H9 (cell line): ENCODE results near the gene C11orf91. TPM values are rescaled to one million over a fixed set of nuclear protein-coding genes. Genes with fewer than 3 reads are reported as not detected.

Experiments
- DNase-seq: peaks from one replicate; pipeline ENCODE4 v3.0.0-alpha.2; 2017
- H2AFZ ChIP-seq: one replicate; pipeline ENCODE4 v1.6.1; 2013; ENCODE audit warnings: mild to moderate bottlenecking, low read length, control low read depth, moderate library complexity
- H2AK5ac ChIP-seq: 2 replicates; pipeline ENCODE4 v1.6.1; 2013; ENCODE audit warnings: low read length, control low read depth, mixed read lengths; ENCODE audit not compliant: insufficient read length
- H2BK120ac ChIP-seq: one replicate; pipeline ENCODE4 v1.6.1; 2013; ENCODE audit warnings: low read depth, mild to moderate bottlenecking, low read length, control low read depth, inconsistent platforms; ENCODE audit not compliant: poor library complexity, severe bottlenecking
- H2BK12ac ChIP-seq: 2 replicates; pipeline ENCODE4 v1.6.1; 2013; ENCODE audit warnings: low read length, control low read depth, mixed read lengths, low read depth; ENCODE audit not compliant: insufficient read length
- H2BK15ac ChIP-seq: 2 replicates; pipeline ENCODE4 v1.6.1; 2013; ENCODE audit warnings: low read depth, low read length, control low read depth
- H2BK20ac ChIP-seq: one replicate; pipeline ENCODE4 v1.6.1; 2013; ENCODE audit warnings: low read depth, mild to moderate bottlenecking, low read length, control low read depth, inconsistent platforms; ENCODE audit not compliant: poor library complexity, severe bottlenecking
- H2BK5ac ChIP-seq: 2 replicates; pipeline ENCODE4 v1.6.1; 2013; ENCODE audit warnings: low read length, control low read depth, mixed read lengths; ENCODE audit not compliant: insufficient read length
- H3K14ac ChIP-seq: 2 replicates; pipeline ENCODE4 v1.6.1; 2013; ENCODE audit warnings: low read length, control low read depth; ENCODE audit not compliant: insufficient read depth
- H3K18ac ChIP-seq: 2 replicates; pipeline ENCODE4 v1.6.1; 2013; ENCODE audit warnings: low read depth, mild to moderate bottlenecking, mixed read lengths, low read length, control low read depth; ENCODE audit not compliant: insufficient read length
- H3K23ac ChIP-seq: 2 replicates; pipeline ENCODE4 v1.6.1; 2013; ENCODE audit warnings: low read length, control low read depth, mixed read lengths, low read depth; ENCODE audit not compliant: insufficient read length
- H3K23me2 ChIP-seq: 2 replicates; pipeline ENCODE4 v1.6.1; 2013; ENCODE audit warnings: low read depth, mild to moderate bottlenecking, mixed read lengths, low read length, control low read depth; ENCODE audit not compliant: insufficient read length, poor library complexity, severe bottlenecking
- H3K27ac ChIP-seq: 2 replicates; pipeline ENCODE4 v1.5.1; 2013; ENCODE audit warnings: low read length, control low read depth, mixed read lengths, low read depth; ENCODE audit not compliant: insufficient read length
- H3K27me3 ChIP-seq: 2 replicates; pipeline ENCODE4 v1.6.1; 2013; ENCODE audit warnings: low read length, control low read depth, inconsistent platforms; ENCODE audit not compliant: insufficient read depth
- H3K4ac ChIP-seq: 2 replicates; pipeline ENCODE4 v1.6.1; 2013; ENCODE audit warnings: low read depth, mild to moderate bottlenecking, control low read depth, inconsistent platforms, low read length, moderate library complexity
- H3K4me1 ChIP-seq: 2 replicates; pipeline ENCODE4 v1.6.1; 2013; ENCODE audit warnings: low read length, control low read depth, inconsistent platforms; ENCODE audit not compliant: insufficient read depth
- H3K4me2 ChIP-seq: 2 replicates; pipeline ENCODE4 v1.6.1; 2013; ENCODE audit warnings: low read length, control low read depth, mixed read lengths; ENCODE audit not compliant: insufficient read length, insufficient read depth
- H3K56ac ChIP-seq: 2 replicates; pipeline ENCODE4 v1.6.1; 2013; ENCODE audit warnings: low read depth, mild to moderate bottlenecking, mixed read lengths, low read length, control low read depth; ENCODE audit not compliant: insufficient read length
- H3K79me1 ChIP-seq: 2 replicates; pipeline ENCODE4 v1.6.1; 2013; ENCODE audit warnings: low read depth, mild to moderate bottlenecking, moderate library complexity, low read length, control low read depth, inconsistent platforms; ENCODE audit not compliant: insufficient read depth, poor library complexity, severe bottlenecking
- H3K79me2 ChIP-seq: 2 replicates; pipeline ENCODE4 v1.6.1; 2013; ENCODE audit warnings: low read length, control low read depth, inconsistent platforms; ENCODE audit not compliant: insufficient read depth
- H3K9ac ChIP-seq: 2 replicates; pipeline ENCODE4 v1.6.1; 2013; ENCODE audit warnings: low read length, control low read depth, mixed read lengths; ENCODE audit not compliant: insufficient read length; ENCODE audit errors: extremely low read depth
- H3K9me3 ChIP-seq: one replicate; pipeline ENCODE4 v1.6.1; 2013; ENCODE audit warnings: low read depth, low read length, inconsistent platforms; ENCODE audit not compliant: control insufficient read depth
- H3T11ph ChIP-seq: one replicate; pipeline ENCODE4 v1.6.1; 2013; ENCODE audit warnings: mild to moderate bottlenecking, low read length, control low read depth, inconsistent platforms
- H4K20me1 ChIP-seq: one replicate; pipeline ENCODE4 v1.6.1; 2013; ENCODE audit not compliant: control insufficient read depth, insufficient read length, insufficient read depth
- H4K5ac ChIP-seq: 2 replicates; pipeline ENCODE4 v1.6.1; 2013; ENCODE audit warnings: low read depth, mild to moderate bottlenecking, mixed read lengths, low read length, control low read depth; ENCODE audit not compliant: insufficient read length
- H4K8ac ChIP-seq: replicated peaks from 2 replicates; pipeline ENCODE4 v1.6.1; 2013; ENCODE audit warnings: low read length, control low read depth, mixed read lengths, low read depth; ENCODE audit not compliant: insufficient read length
- H4K91ac ChIP-seq: 2 replicates; pipeline ENCODE4 v1.6.1; 2013; ENCODE audit warnings: low read depth, mild to moderate bottlenecking, moderate library complexity, mixed read lengths, low read length, control low read depth; ENCODE audit not compliant: insufficient read length
- H3K27ac Mint-ChIP-seq, 3 experiments: 2 replicates in 2 of 3; 3 replicates in 1 of 3; pipeline ENCODE4 v1.8.0; 2020 to 2021; ENCODE audit warnings: mixed read lengths in 3 of 3, mild to moderate bottlenecking in 1 of 3, moderate library complexity in 1 of 3
- H3K27me3 Mint-ChIP-seq: 2 replicates; pipeline ENCODE4 v1.8.0; 2021; ENCODE audit warnings: low read depth, mild to moderate bottlenecking, moderate library complexity, mixed read lengths
- H3K36me3 Mint-ChIP-seq, 3 experiments: 2 replicates in 2 of 3; 3 replicates in 1 of 3; pipeline ENCODE4 v1.8.0; 2020 to 2021; ENCODE audit warnings: low read depth in 3 of 3, mixed read lengths in 3 of 3; ENCODE audit not compliant: insufficient read depth in 1 of 3
- H3K4me1 Mint-ChIP-seq, 2 experiments: 2 replicates each; pipeline ENCODE4 v1.8.0; 2020; ENCODE audit warnings: mixed read lengths in 2 of 2
- H3K4me3 Mint-ChIP-seq, 2 experiments: 2 replicates in 1 of 2; 3 replicates in 1 of 2; pipeline ENCODE4 v1.8.0; 2020 to 2021; ENCODE audit warnings: mild to moderate bottlenecking in 2 of 2, mixed read lengths in 2 of 2, moderate library complexity in 1 of 2
- H3K9me3 Mint-ChIP-seq, 2 experiments: 2 replicates in 1 of 2; 3 replicates in 1 of 2; pipeline ENCODE4 v1.8.0; 2020; ENCODE audit warnings: mild to moderate bottlenecking in 2 of 2, mixed read lengths in 2 of 2, moderate library complexity in 1 of 2
- CTCF ChIP-seq: fragments of 200-600 bp; sonication (generic); conservative IDR thresholded peaks from 3 replicates; pipeline ENCODE4 v1.8.0; 2021; ENCODE audit warnings: antibody characterized with exemption, mild to moderate bottlenecking
- WGBS: extraction: QIAGEN DNeasy Blood & Tissue Kit; methylation state at CpG from one replicate; pipeline ENCODE4 v1.1.7; 2013; ENCODE audit warnings: missing lambda C conversion rate, low lambda C conversion rate, mixed read lengths; ENCODE audit not compliant: insufficient read length; ENCODE audit errors: extremely low coverage; 5-methylcytosine and 5-hydroxymethylcytosine counted together
- total RNA-seq: library from RNA; stranded (reverse); gene quantifications from 2 replicates; pipeline ENCODE4 v1.2.1, GENCODE V29; 2021

The C11orf91 gene
- total RNA-seq, 1 experiment from 2014 or later, result not detected

DNA sequence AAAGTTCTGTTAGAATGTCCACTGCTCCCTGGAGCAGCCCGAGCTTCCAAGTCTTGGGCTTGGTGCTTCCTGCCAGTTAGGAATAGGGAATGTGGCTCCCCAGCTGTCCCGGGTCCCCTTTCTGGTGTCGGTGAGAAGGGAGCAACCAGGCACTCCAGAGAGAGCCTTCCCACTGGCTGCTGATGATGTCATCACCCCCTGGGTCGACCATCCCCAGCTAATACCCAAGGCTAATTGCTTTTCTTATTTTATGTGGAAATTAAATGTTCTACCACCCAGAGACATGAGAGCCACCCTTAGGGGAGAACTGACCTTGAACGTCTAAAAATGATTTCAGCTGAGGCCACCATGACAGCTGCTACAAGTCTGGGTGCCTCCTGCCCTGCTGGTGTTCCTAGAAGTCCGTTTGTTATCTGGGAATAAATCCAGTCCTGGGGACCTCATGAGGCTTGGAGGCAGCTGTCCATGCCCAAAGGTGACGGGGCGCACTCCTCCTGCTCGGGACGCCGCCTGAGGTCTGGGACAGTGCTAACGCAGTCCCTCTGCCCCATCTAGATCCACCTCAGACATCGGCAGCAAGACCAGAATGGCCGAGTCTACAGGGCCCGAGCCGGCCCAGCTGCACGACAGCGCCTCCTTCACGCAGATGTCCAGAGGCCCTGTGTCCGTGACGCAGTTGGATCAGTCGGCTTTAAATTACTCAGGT, 42.3 kb downstream of the C11orf91 start:
- no peak overlapping the region for H3K27ac ChIP-seq
- H2BK15ac ChIP-seq, result no peak overlapping the region
- H3T11ph ChIP-seq, result no peak overlapping the region
- no peaks in the 10 kb centered on the region for H3K79me1 ChIP-seq
- Mint-ChIP-seq H3K4me1 (peaks cover 25% of the 10 kb centered on the region in 2 experiments), H3K4me3 (no peak overlapping the region), H3K27ac (no peak overlapping the region; a peak in 1 of 7 replicates), H3K36me3 (no peaks in the 10 kb centered on the region), H3K9me3 (0 out of 5 replicates have a peak, but pooled peaks cover 0 to 4% of the 10 kb centered on the region in 2 experiments), H3K27me3 (no peaks in the 10 kb centered on the region)
- DNase-seq, result peak; percentile 63
- no peak overlapping the region for H2BK20ac ChIP-seq
- H2AFZ ChIP-seq, result no peak overlapping the region
- H3K9me3 ChIP-seq, result no peaks in the 10 kb centered on the region
- H2AK5ac ChIP-seq, result no peak overlapping the region
- no peak overlapping the region for H3K23ac ChIP-seq
- WGBS, result no CpG with 5 or more reads among the region's 22 CpGs
- H4K91ac ChIP-seq, result no peak overlapping the region
- no peaks in the 10 kb centered on the region for H4K20me1 ChIP-seq
- no peaks in the 10 kb centered on the region for H3K79me2 ChIP-seq
- 0 out of 3 replicates have a peak, but pooled peaks have one; percentile 15 for TF ChIP-seq CTCF
- no peaks in the 10 kb centered on the region for H3K23me2 ChIP-seq
- H4K8ac ChIP-seq, result no peak overlapping the region
- no peaks in the 10 kb centered on the region for H3K27me3 ChIP-seq
- H3K9ac ChIP-seq, result no peak overlapping the region
- H3K4me2 ChIP-seq, result no peak overlapping the region
- no peak overlapping the region for H2BK12ac ChIP-seq
- no peak overlapping the region for H4K5ac ChIP-seq
- H2BK5ac ChIP-seq, result no peak overlapping the region
- H2BK120ac ChIP-seq, result no peak overlapping the region
- no peak overlapping the region for H3K56ac ChIP-seq
- no peak overlapping the region for H3K14ac ChIP-seq
- no peak overlapping the region for H3K18ac ChIP-seq
- H3K4me1 ChIP-seq, result no peaks in the 10 kb centered on the region; the same call in none of the 2 replicates
- no peak overlapping the region for H3K4ac ChIP-seq
